ENCODE measurements around the gene HTT.

HTT gene

DNA sequence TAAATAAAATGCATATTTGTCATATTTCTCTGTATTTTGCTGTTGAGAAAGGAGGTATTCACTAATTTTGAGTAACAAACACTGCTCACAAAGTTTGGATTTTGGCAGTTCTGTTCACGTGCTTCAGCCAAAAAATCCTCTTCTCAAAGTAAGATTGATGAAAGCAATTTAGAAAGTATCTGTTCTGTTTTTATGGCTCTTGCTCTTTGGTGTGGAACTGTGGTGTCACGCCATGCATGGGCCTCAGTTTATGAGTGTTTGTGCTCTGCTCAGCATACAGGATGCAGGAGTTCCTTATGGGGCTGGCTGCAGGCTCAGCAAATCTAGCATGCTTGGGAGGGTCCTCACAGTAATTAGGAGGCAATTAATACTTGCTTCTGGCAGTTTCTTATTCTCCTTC, 3.3 kb downstream of the HTT start:
- H3K27me3 ChIP-seq (ENCODE audit: control insufficient read depth, insufficient read depth, low read length) = no peaks in the 10 kb centered on the region
- no peak overlapping the region for H2AFZ ChIP-seq
- H3K36me3 ChIP-seq (ENCODE audit: control insufficient read depth, insufficient read depth, low read length) = no peaks in the 10 kb centered on the region
- H3K4me3 ChIP-seq (ENCODE audit: low read depth, low read length) = no peak overlapping the region
- no peak overlapping the region for H3K27ac ChIP-seq
- TF ChIP-seq, protein P1, sequence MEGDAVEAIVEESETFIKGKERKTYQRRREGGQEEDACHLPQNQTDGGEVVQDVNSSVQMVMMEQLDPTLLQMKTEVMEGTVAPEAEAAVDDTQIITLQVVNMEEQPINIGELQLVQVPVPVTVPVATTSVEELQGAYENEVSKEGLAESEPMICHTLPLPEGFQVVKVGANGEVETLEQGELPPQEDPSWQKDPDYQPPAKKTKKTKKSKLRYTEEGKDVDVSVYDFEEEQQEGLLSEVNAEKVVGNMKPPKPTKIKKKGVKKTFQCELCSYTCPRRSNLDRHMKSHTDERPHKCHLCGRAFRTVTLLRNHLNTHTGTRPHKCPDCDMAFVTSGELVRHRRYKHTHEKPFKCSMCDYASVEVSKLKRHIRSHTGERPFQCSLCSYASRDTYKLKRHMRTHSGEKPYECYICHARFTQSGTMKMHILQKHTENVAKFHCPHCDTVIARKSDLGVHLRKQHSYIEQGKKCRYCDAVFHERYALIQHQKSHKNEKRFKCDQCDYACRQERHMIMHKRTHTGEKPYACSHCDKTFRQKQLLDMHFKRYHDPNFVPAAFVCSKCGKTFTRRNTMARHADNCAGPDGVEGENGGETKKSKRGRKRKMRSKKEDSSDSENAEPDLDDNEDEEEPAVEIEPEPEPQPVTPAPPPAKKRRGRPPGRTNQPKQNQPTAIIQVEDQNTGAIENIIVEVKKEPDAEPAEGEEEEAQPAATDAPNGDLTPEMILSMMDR (IDR thresholded peaks at IDR 0.05) = no peak
- no peaks in the 10 kb centered on the region for H3K9me3 ChIP-seq (ENCODE audit: control insufficient read depth, low read length)
- H3K4me1 ChIP-seq = no peaks in the 10 kb centered on the region
- H3K9ac ChIP-seq = no peak overlapping the region
- peaks cover 29% of the 10 kb centered on the region for H3K79me2 ChIP-seq
- no peak overlapping the region for H3K4me2 ChIP-seq (ENCODE audit: low read length)

- Histone ChIP-seq H3K79me2 (peaks cover 31% of the 10 kb centered on the region), H3K9ac (no peak overlapping the region), H3K36me3 (ENCODE audit: control insufficient read depth, insufficient read depth, low read length) (no peaks in the 10 kb centered on the region), H3K4me1 (no peaks in the 10 kb centered on the region), H3K27me3 (ENCODE audit: control insufficient read depth, insufficient read depth, low read length) (no peaks in the 10 kb centered on the region), H2AFZ (no peak overlapping the region), H3K4me3 (ENCODE audit: low read depth, low read length) (no peak overlapping the region), H3K4me2 (ENCODE audit: low read length) (no peak overlapping the region), H3K27ac (no peak overlapping the region), H3K9me3 (ENCODE audit: control insufficient read depth, low read length) (no peaks in the 10 kb centered on the region)
- TF ChIP-seq, protein P1 (IDR thresholded peaks at IDR 0.05) = no peak
Observed at GRCh38 chr4:3079694-3080123, 5.2 kb downstream of the HTT start.

DNA sequence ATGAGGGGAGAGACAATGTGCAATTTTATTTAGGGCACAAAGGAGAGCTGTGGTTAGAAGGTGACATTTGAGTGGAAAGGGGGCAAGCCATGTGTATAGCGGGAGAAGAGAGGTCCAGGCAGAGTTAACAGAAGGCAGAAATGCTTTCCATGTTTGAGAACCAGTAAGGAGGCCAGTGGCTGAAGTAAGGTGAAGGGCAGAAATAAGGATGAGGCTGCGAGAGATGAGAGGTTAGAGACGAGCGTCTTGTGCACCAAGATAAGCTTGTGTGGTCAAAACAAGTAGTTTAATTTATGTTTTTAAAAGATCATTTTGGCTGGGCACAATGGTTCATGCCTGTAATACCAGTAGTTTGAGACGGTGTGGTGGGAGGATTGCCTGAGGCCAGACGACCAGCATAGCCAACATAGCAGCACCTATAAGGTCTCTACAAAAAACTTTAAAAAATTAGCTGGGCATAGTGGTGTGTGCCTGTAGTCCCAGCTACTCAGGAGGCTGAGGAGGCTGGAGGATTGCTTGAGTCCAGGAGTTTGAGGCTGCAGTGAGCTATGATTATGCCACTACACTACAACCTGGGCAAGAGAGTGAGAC, 8.5 kb downstream of the HTT start:
- Histone ChIP-seq H3K4me3 (ENCODE audit: low read depth, low read length) (no peak overlapping the region), H3K9me3 (ENCODE audit: control insufficient read depth, low read length) (no peaks in the 10 kb centered on the region), H2AFZ (no peak overlapping the region), H3K27ac (no peak overlapping the region), H3K9ac (no peak overlapping the region), H3K79me2 (peaks cover 36% of the 10 kb centered on the region), H3K4me1 (no peaks in the 10 kb centered on the region), H3K36me3 (ENCODE audit: control insufficient read depth, insufficient read depth, low read length) (no peaks in the 10 kb centered on the region), H3K27me3 (ENCODE audit: control insufficient read depth, insufficient read depth, low read length) (no peaks in the 10 kb centered on the region), H3K4me2 (ENCODE audit: low read length) (no peak overlapping the region)
- TF ChIP-seq, protein P1 (IDR thresholded peaks at IDR 0.05) = no peak

- Histone ChIP-seq H3K4me1 (no peaks in the 10 kb centered on the region), H2AFZ (no peak overlapping the region), H3K27ac (no peak overlapping the region), H3K4me2 (ENCODE audit: low read length) (no peak overlapping the region), H3K9ac (no peak overlapping the region), H3K79me2 (peaks cover 33% of the 10 kb centered on the region), H3K27me3 (ENCODE audit: control insufficient read depth, insufficient read depth, low read length) (no peaks in the 10 kb centered on the region), H3K36me3 (ENCODE audit: control insufficient read depth, insufficient read depth, low read length) (no peaks in the 10 kb centered on the region), H3K9me3 (ENCODE audit: control insufficient read depth, low read length) (no peaks in the 10 kb centered on the region), H3K4me3 (ENCODE audit: low read depth, low read length) (no peak overlapping the region)
- TF ChIP-seq, protein P1 (IDR thresholded peaks at IDR 0.05) = no peak
Observed at GRCh38 chr4:3083732-3084131, 9.3 kb downstream of the HTT start.
